Mesendoderm (in vitro differentiated cells): ENCODE results near the gene ITGA11.

Experiments
- DNase-seq: peaks from one replicate; pipeline ENCODE4 v3.0.0; 2013
- H2AK5ac ChIP-seq: 2 replicates; pipeline ENCODE4 v1.6.1; 2013; ENCODE audit warnings: low read length, inconsistent platforms
- H2BK120ac ChIP-seq: 2 replicates; pipeline ENCODE4 v1.6.1; 2013; ENCODE audit warnings: low read depth, mild to moderate bottlenecking, low read length, moderate library complexity, mixed read lengths
- H2BK15ac ChIP-seq: replicated peaks from 2 replicates; pipeline ENCODE4 v1.6.1; 2013; ENCODE audit warnings: low read depth, mild to moderate bottlenecking, moderate library complexity
- H2BK5ac ChIP-seq: 2 replicates; pipeline ENCODE4 v1.6.1; 2013; ENCODE audit warnings: low read length, inconsistent platforms
- H3K18ac ChIP-seq: 2 replicates; pipeline ENCODE4 v1.6.1; 2013; ENCODE audit warnings: mild to moderate bottlenecking, low read length, mixed read lengths
- H3K23ac ChIP-seq: one replicate; pipeline ENCODE4 v1.6.1; 2013; ENCODE audit warnings: low read length
- H3K27ac ChIP-seq: 2 replicates; pipeline ENCODE4 v1.5.1; 2013; ENCODE audit warnings: low read depth, mild to moderate bottlenecking, inconsistent platforms, low read length, moderate library complexity
- H3K27me3 ChIP-seq: 2 replicates; pipeline ENCODE4 v1.6.1; 2013; ENCODE audit warnings: low read length, control low read depth, mild to moderate bottlenecking, inconsistent platforms; ENCODE audit not compliant: insufficient read depth, poor library complexity
- H3K36me3 ChIP-seq: 2 replicates; pipeline ENCODE4 v1.6.1; 2013; ENCODE audit warnings: low read length, inconsistent platforms; ENCODE audit not compliant: control insufficient read depth, insufficient read depth
- H3K4ac ChIP-seq: one replicate; pipeline ENCODE4 v1.6.1; 2013; ENCODE audit warnings: low read depth, mild to moderate bottlenecking, low read length, moderate library complexity
- H3K4me1 ChIP-seq: 2 replicates; pipeline ENCODE4 v1.6.1; 2013; ENCODE audit warnings: low read depth, low read length, inconsistent platforms; ENCODE audit not compliant: control insufficient read depth
- H3K4me2 ChIP-seq: 2 replicates; pipeline ENCODE4 v1.6.1; 2013; ENCODE audit warnings: low read length
- H3K4me3 ChIP-seq: 2 replicates; pipeline ENCODE4 v1.5.1; 2013; ENCODE audit warnings: mild to moderate bottlenecking, low read length
- H3K56ac ChIP-seq: one replicate; pipeline ENCODE4 v1.6.1; 2013; ENCODE audit warnings: low read length
- H3K79me1 ChIP-seq: 2 replicates; pipeline ENCODE4 v1.6.1; 2013; ENCODE audit warnings: low read length, inconsistent platforms
- H3K79me2 ChIP-seq: 2 replicates; pipeline ENCODE4 v1.6.1; 2013; ENCODE audit warnings: mild to moderate bottlenecking, low read length; ENCODE audit not compliant: control insufficient read depth, insufficient read depth
- H3K9ac ChIP-seq: 2 replicates; pipeline ENCODE4 v1.6.1; 2013; ENCODE audit warnings: low read length, inconsistent platforms
- H4K5ac ChIP-seq: one replicate; pipeline ENCODE4 v1.6.1; 2013; ENCODE audit warnings: low read length
- H4K8ac ChIP-seq: one replicate; pipeline ENCODE4 v1.6.1; 2013; ENCODE audit warnings: low read depth, mild to moderate bottlenecking, control low read depth, low read length, moderate library complexity
- WGBS: extraction: QIAGEN DNeasy Blood & Tissue Kit; methylation state at CpG from one replicate; pipeline ENCODE4 v1.1.7; 2013; ENCODE audit warnings: low lambda C conversion rate, missing lambda C conversion rate; ENCODE audit not compliant: insufficient coverage; ENCODE audit errors: extremely low coverage; 5-methylcytosine and 5-hydroxymethylcytosine counted together

ITGA11 gene

GRCh38 chr15:68439506-68439905, 7.5 kb upstream of the ITGA11 start:
- H2BK120ac ChIP-seq: no peak overlapping the region
- no peaks in the 10 kb centered on the region for H3K27me3 ChIP-seq
- DNase-seq: no peak
- H4K8ac ChIP-seq: no peak overlapping the region
- no peak overlapping the region for H3K23ac ChIP-seq
- H3K79me1 ChIP-seq: no peaks in the 10 kb centered on the region
- H2BK5ac ChIP-seq: no peak overlapping the region
- H3K56ac ChIP-seq: no peak overlapping the region
- WGBS: no CpG with 5 or more reads among the region's 5 CpGs
- no peaks in the 10 kb centered on the region for H3K4me1 ChIP-seq
- H3K27ac ChIP-seq: no peak overlapping the region
- no peak overlapping the region for H2BK15ac ChIP-seq
- H2AK5ac ChIP-seq: no peak overlapping the region
- no peaks in the 10 kb centered on the region for H3K79me2 ChIP-seq
- no peak overlapping the region for H3K4me3 ChIP-seq
- no peak overlapping the region for H4K5ac ChIP-seq
- H3K4me2 ChIP-seq: no peak overlapping the region
- no peak overlapping the region for H3K9ac ChIP-seq
- H3K36me3 ChIP-seq: no peaks in the 10 kb centered on the region
- H3K18ac ChIP-seq: no peak overlapping the region
- H3K4ac ChIP-seq: no peak overlapping the region

- Histone ChIP-seq H3K4me3 (no peak overlapping the region), H3K4me1 (peaks cover 3% of the 10 kb centered on the region), H3K9ac (no peak overlapping the region), H3K56ac (no peak overlapping the region), H3K27ac (no peak overlapping the region), H3K4ac (no peak overlapping the region), H4K5ac (no peak overlapping the region), H2BK5ac (no peak overlapping the region), H3K4me2 (no peak overlapping the region), H2BK15ac (no peak overlapping the region), H3K23ac (no peak overlapping the region), H2AK5ac (no peak overlapping the region), H3K18ac (no peak overlapping the region), H4K8ac (no peak overlapping the region), H3K79me2 (no peaks in the 10 kb centered on the region), H3K36me3 (no peaks in the 10 kb centered on the region), H3K79me1 (no peaks in the 10 kb centered on the region), H3K27me3 (peaks cover 7% of the 10 kb centered on the region), H2BK120ac (no peak overlapping the region)
- no CpG with 5 or more reads among the region's 1 CpG for WGBS
- DNase-seq: no peak
Observed at GRCh38 chr15:68436680-68437079, 4.7 kb upstream of the ITGA11 start.

- WGBS: no CpG with 5 or more reads among the region's 3 CpGs
- Histone ChIP-seq H2AK5ac (no peak overlapping the region), H3K79me2 (no peaks in the 10 kb centered on the region), H3K79me1 (no peaks in the 10 kb centered on the region), H3K4me1 (peaks cover 3% of the 10 kb centered on the region), H3K23ac (no peak overlapping the region), H3K9ac (no peak overlapping the region), H3K36me3 (no peaks in the 10 kb centered on the region), H3K4me3 (no peak overlapping the region), H3K27me3 (peaks cover 12% of the 10 kb centered on the region), H3K56ac (no peak overlapping the region), H2BK5ac (no peak overlapping the region), H3K27ac (no peak overlapping the region), H2BK120ac (no peak overlapping the region), H3K4ac (no peak overlapping the region), H3K18ac (no peak overlapping the region), H3K4me2 (no peak overlapping the region), H4K5ac (no peak overlapping the region), H4K8ac (no peak overlapping the region), H2BK15ac (no peak overlapping the region)
- no peak for DNase-seq
Observed at GRCh38 chr15:68435966-68436365, 4.0 kb upstream of the ITGA11 start.

- Histone ChIP-seq H2BK15ac (no peak overlapping the region), H2AK5ac (no peak overlapping the region), H4K8ac (no peak overlapping the region), H3K36me3 (no peaks in the 10 kb centered on the region), H2BK5ac (no peak overlapping the region), H3K4me3 (no peak overlapping the region), H3K4me2 (no peak overlapping the region), H3K4me1 (peaks cover 3% of the 10 kb centered on the region), H3K4ac (no peak overlapping the region), H3K79me1 (no peaks in the 10 kb centered on the region), H3K23ac (peak overlapping the region; percentile 45), H3K9ac (no peak overlapping the region), H3K18ac (no peak overlapping the region), H3K27ac (no peak overlapping the region), H3K27me3 (peaks cover 12% of the 10 kb centered on the region), H2BK120ac (no peak overlapping the region), H3K79me2 (no peaks in the 10 kb centered on the region), H3K56ac (no peak overlapping the region), H4K5ac (no peak overlapping the region)
- no peak for DNase-seq
- WGBS: no CpG with 5 or more reads among the region's 6 CpGs
Observed at GRCh38 chr15:68434021-68434420, 2.1 kb upstream of the ITGA11 start.

GRCh38 chr15:68433551-68433950, 1.6 kb upstream of the ITGA11 start:
- Histone ChIP-seq H2BK15ac (no peak overlapping the region), H3K4me2 (no peak overlapping the region), H3K36me3 (no peaks in the 10 kb centered on the region), H3K27ac (no peak overlapping the region), H4K5ac (no peak overlapping the region), H2AK5ac (no peak overlapping the region), H2BK120ac (no peak overlapping the region), H2BK5ac (no peak overlapping the region), H3K79me2 (no peaks in the 10 kb centered on the region), H4K8ac (no peak overlapping the region), H3K4me1 (peaks cover 3% of the 10 kb centered on the region), H3K4ac (no peak overlapping the region), H3K18ac (no peak overlapping the region), H3K23ac (no peak overlapping the region), H3K56ac (no peak overlapping the region), H3K79me1 (no peaks in the 10 kb centered on the region), H3K4me3 (no peak overlapping the region), H3K9ac (no peak overlapping the region), H3K27me3 (peaks cover 12% of the 10 kb centered on the region)
- WGBS: no CpG with 5 or more reads among the region's 2 CpGs
- DNase-seq: no peak

- Histone ChIP-seq H3K27me3 (peaks cover 12% of the 10 kb centered on the region), H3K56ac (peak overlapping the region; percentile 18), H3K4ac (no peak overlapping the region), H2BK15ac (no peak overlapping the region), H3K27ac (no peak overlapping the region), H3K9ac (no peak overlapping the region), H3K36me3 (no peaks in the 10 kb centered on the region), H2AK5ac (no peak overlapping the region), H4K5ac (no peak overlapping the region), H3K79me1 (no peaks in the 10 kb centered on the region), H4K8ac (no peak overlapping the region), H3K4me1 (peaks cover 3% of the 10 kb centered on the region), H3K23ac (no peak overlapping the region), H2BK120ac (no peak overlapping the region), H3K4me2 (peak overlapping the region; percentile 21), H3K79me2 (no peaks in the 10 kb centered on the region), H3K4me3 (no peak overlapping the region), H2BK5ac (no peak overlapping the region), H3K18ac (peak overlapping the region; percentile 6)
- no CpG with 5 or more reads among the region's 13 CpGs for WGBS
- DNase-seq: no peak
Observed at GRCh38 chr15:68432441-68433064, 590 bp upstream of the ITGA11 start.
